ENCODE data around the gene PHTF2. TPM values are rescaled to one million over a fixed set of nuclear protein-coding genes. Genes with fewer than 3 reads are reported as not detected.

Gene PHTF2
- total RNA-seq, 1 experiment from 2014 or later = 52.0 TPM

GRCh38 chr7:77837275-77837674, 38.7 kb downstream of the PHTF2 start:
- TF ChIP-seq EZH2 (IDR thresholded peaks at IDR 0.05; ENCODE audit: low read depth) (no peak), CTCF (conservative IDR thresholded peaks at IDR 0.05) (no peak)
- intact Hi-C loops (cut with micrococcal nuclease; ENCODE audit: unreplicated experiment) = no loop called here
- Histone ChIP-seq H3F3A (ENCODE audit: insufficient read depth, low read depth) (peaks cover 4% of the 10 kb centered on the region; the same call in 1 of the 2 replicates), H3K4me1 (replicated peaks; ENCODE audit: insufficient read depth) (peaks cover 32% of the 10 kb centered on the region), H3K36me3 (ENCODE audit: low read depth) (no peaks in the 10 kb centered on the region), H3K27me3 (ENCODE audit: insufficient read depth, low read depth) (no peaks in the 10 kb centered on the region), H3K27ac (peak overlapping the region; percentile 9; the same call in 1 of the 2 replicates), H3K9me3 (ENCODE audit: insufficient read depth, low read depth) (no peaks in the 10 kb centered on the region; the same call in 1 of the 2 replicates), H2AFZ (no peak overlapping the region), H4K20me1 (ENCODE audit: insufficient read depth) (no peaks in the 10 kb centered on the region), H3K4me3 (no peak overlapping the region), H3K79me2 (ENCODE audit: low read depth) (peaks cover 10% of the 10 kb centered on the region), H3K9me2 (ENCODE audit: insufficient read depth) (no peaks in the 10 kb centered on the region), H3K4me2 (no peak overlapping the region)
- POLR2A ChIA-PET (ENCODE audit: unreplicated experiment) = interaction anchor here (0.7 kb wide), 1 partner anchor 906 kb away, joined by 19 read pairs; no protein-coding TSS in a partner anchor
- CTCF ChIA-PET = interaction anchor here (0.7 kb wide), 1 partner anchor 908 kb away, joined by 5 read pairs; no protein-coding TSS in a partner anchor
- BruUV-seq (replicated peaks) = no TSS peak
- peak in 1 of 2 experiments; percentile 49 for DNase-seq

- peaks cover 32% of the 10 kb centered on the region for H3K4me1 ChIP-seq (replicated peaks; ENCODE audit: insufficient read depth)
- H3K36me3 ChIP-seq (ENCODE audit: low read depth) = no peaks in the 10 kb centered on the region
- BruUV-seq (replicated peaks) = no TSS peak
- H4K20me1 ChIP-seq (ENCODE audit: insufficient read depth) = no peaks in the 10 kb centered on the region
- no peaks in the 10 kb centered on the region; the same call in 1 of the 2 replicates for H3K9me3 ChIP-seq (ENCODE audit: insufficient read depth, low read depth)
- intact Hi-C loops (cut with micrococcal nuclease; ENCODE audit: unreplicated experiment) = no loop called here
- no peak for DNase-seq
- H3K27ac ChIP-seq = no peak overlapping the region
- no peak for TF ChIP-seq EZH2 (IDR thresholded peaks at IDR 0.05; ENCODE audit: low read depth)
- H2AFZ ChIP-seq = no peak overlapping the region
- peaks cover 4% of the 10 kb centered on the region; the same call in 1 of the 2 replicates for H3F3A ChIP-seq (ENCODE audit: insufficient read depth, low read depth)
- ChIA-PET POLR2A (ENCODE audit: unreplicated experiment) (no interaction called here), CTCF (interaction anchor here (0.5 kb wide), 1 partner anchor 1418 kb away, joined by 3 read pairs; no protein-coding TSS in a partner anchor)
- H3K79me2 ChIP-seq (ENCODE audit: low read depth) = peaks cover 10% of the 10 kb centered on the region
- H3K4me3 ChIP-seq = no peak overlapping the region
- H3K4me2 ChIP-seq = no peak overlapping the region
- H3K27me3 ChIP-seq (ENCODE audit: insufficient read depth, low read depth) = no peaks in the 10 kb centered on the region
- H3K9me2 ChIP-seq (ENCODE audit: insufficient read depth) = no peaks in the 10 kb centered on the region
Observed at GRCh38 chr7:77837966-77838365, 39.4 kb downstream of the PHTF2 start.

GRCh38 chr7:77838929-77839491, 40.4 kb downstream of the PHTF2 start:
- no peaks in the 10 kb centered on the region; the same call in 1 of the 2 replicates for H3K9me3 ChIP-seq (ENCODE audit: insufficient read depth, low read depth)
- POLR2A ChIA-PET (ENCODE audit: unreplicated experiment) = no interaction called here
- TF ChIP-seq EZH2 (IDR thresholded peaks at IDR 0.05; ENCODE audit: low read depth) (no peak), CTCF (conservative IDR thresholded peaks at IDR 0.05) (no peak)
- peaks cover 28% of the 10 kb centered on the region for H3K4me1 ChIP-seq (replicated peaks; ENCODE audit: insufficient read depth)
- H3K4me2 ChIP-seq = no peak overlapping the region
- H3K4me3 ChIP-seq = no peak overlapping the region
- no peak for DNase-seq
- no peaks in the 10 kb centered on the region for H3K27me3 ChIP-seq (ENCODE audit: insufficient read depth, low read depth)
- H3K27ac ChIP-seq = no peak overlapping the region
- no peaks in the 10 kb centered on the region for H3K36me3 ChIP-seq (ENCODE audit: low read depth)
- intact Hi-C loops (cut with micrococcal nuclease; ENCODE audit: unreplicated experiment) = no loop called here
- H3K79me2 ChIP-seq (ENCODE audit: low read depth) = peaks cover 10% of the 10 kb centered on the region
- no peaks in the 10 kb centered on the region for H3K9me2 ChIP-seq (ENCODE audit: insufficient read depth)
- no TSS peak for BruUV-seq (replicated peaks)
- H3F3A ChIP-seq (ENCODE audit: insufficient read depth, low read depth) = peaks cover 4% of the 10 kb centered on the region; the same call in 1 of the 2 replicates
- no peaks in the 10 kb centered on the region for H4K20me1 ChIP-seq (ENCODE audit: insufficient read depth)
- no peak overlapping the region for H2AFZ ChIP-seq
- CTCF ChIA-PET = no interaction called here

All from PC-9 (cell line).